HG03066 (cell line): ENCODE measurements around the gene U2AF1L4.
"Not testable (repeated sequence)": the region's sequence is repeated elsewhere in the genome, so short reads cannot be mapped to it uniquely, and the experiment has no call there.

Experiments used
- ATAC-seq: cut with Tn5 transposase; IDR thresholded peaks from one replicate; pipeline ENCODE4 v1.9.1; 2021; ENCODE audit warnings: low read depth; ENCODE audit not compliant: unreplicated experiment

The U2AF1L4 gene

GRCh38 chr19:35729021-35729420, 16.2 kb downstream of the U2AF1L4 start:
- no peak for ATAC-seq

- ATAC-seq = no peak
These were observed 17.1 kb downstream of the U2AF1L4 start for GRCh38 chr19:35727956-35728706.

GRCh38 chr19:35727053-35727955, 17.9 kb downstream of the U2AF1L4 start:
- ATAC-seq = no peak

GRCh38 chr19:35725216-35725861, 19.9 kb downstream of the U2AF1L4 start:
- ATAC-seq = no peak

GRCh38 chr19:35724560-35724959, 20.7 kb downstream of the U2AF1L4 start:
- ATAC-seq = no peak

GRCh38 chr19:35724132-35724531, 21.1 kb downstream of the U2AF1L4 start:
- not testable (repeated sequence) for ATAC-seq

GRCh38 chr19:35723671-35724070, 21.5 kb downstream of the U2AF1L4 start:
- ATAC-seq = no peak

GRCh38 chr19:35722897-35723296, 22.3 kb downstream of the U2AF1L4 start:
- ATAC-seq = no peak

- no peak for ATAC-seq
These were observed 22.8 kb downstream of the U2AF1L4 start for GRCh38 chr19:35722461-35722860.

- no peak for ATAC-seq
These were observed 23.8 kb downstream of the U2AF1L4 start for GRCh38 chr19:35721374-35721773.

GRCh38 chr19:35720648-35721047, 24.6 kb downstream of the U2AF1L4 start:
- no peak for ATAC-seq

- no peak for ATAC-seq
These were observed 25.1 kb downstream of the U2AF1L4 start for GRCh38 chr19:35720163-35720524.

GRCh38 chr19:35719402-35720162, 25.6 kb downstream of the U2AF1L4 start:
- no peak for ATAC-seq

GRCh38 chr19:35718345-35719041, 26.7 kb downstream of the U2AF1L4 start:
- no peak for ATAC-seq

GRCh38 chr19:35717665-35718344, 27.4 kb downstream of the U2AF1L4 start, which contains the start of gene KMT2B:
Gene KMT2B, plus strand, starts transcription at chr19:35718003. Its CDS starts 16 bp downstream, at chr19:35718019.
- ATAC-seq = peak; percentile 42

- peak; percentile 44 for ATAC-seq
These were observed 28.2 kb downstream of the U2AF1L4 start for GRCh38 chr19:35716801-35717664.

- no peak for ATAC-seq
These were observed 29.0 kb downstream of the U2AF1L4 start for GRCh38 chr19:35715981-35716800.
